LNCaP clone FGC (cell line): Measurements from ENCODE around the gene FOXL3.

Experiments used
- DNase-seq: peaks from one replicate; pipeline ENCODE4 v3.0.0-alpha.2; 2011; ENCODE audit warnings: low read depth
- H3K4me3 ChIP-seq: 2 replicates; pipeline ENCODE4 v1.5.1; 2011; ENCODE audit warnings: mild to moderate bottlenecking, low read depth, low read length, control low read depth
- CTCF ChIP-seq: IDR thresholded peaks from 2 replicates; pipeline ENCODE4 v1.5.1; 2012; ENCODE audit warnings: mild to moderate bottlenecking; ENCODE audit not compliant: control insufficient read depth, insufficient read depth; ENCODE audit errors: extremely low read depth

The FOXL3 gene

GRCh38 chr7:255721-256361, 34.1 kb upstream of the FOXL3 start:
- no peak overlapping the region for H3K4me3 ChIP-seq
- no peak for DNase-seq
- TF ChIP-seq CTCF: no peak

- DNase-seq: no peak
- no peak for TF ChIP-seq CTCF
- H3K4me3 ChIP-seq: no peak overlapping the region
Observed at GRCh38 chr7:256461-256940, 33.5 kb upstream of the FOXL3 start.

GRCh38 chr7:256981-257646, 32.9 kb upstream of the FOXL3 start:
- H3K4me3 ChIP-seq: no peak overlapping the region
- no peak for DNase-seq
- no peak for TF ChIP-seq CTCF

- DNase-seq: no peak
- H3K4me3 ChIP-seq: no peak overlapping the region
- TF ChIP-seq CTCF: no peak
Observed at GRCh38 chr7:257647-257992, 32.4 kb upstream of the FOXL3 start.

- no peak overlapping the region for H3K4me3 ChIP-seq
- TF ChIP-seq CTCF: no peak
- no peak for DNase-seq
Observed at GRCh38 chr7:258476-259190, 31.3 kb upstream of the FOXL3 start.

- no peak for TF ChIP-seq CTCF
- H3K4me3 ChIP-seq: no peak overlapping the region
- no peak for DNase-seq
Observed at GRCh38 chr7:259191-259505, 30.8 kb upstream of the FOXL3 start.
